ENCODE results near the gene BMAL2.

Gene BMAL2

GRCh38 chr12:27303139-27304111 lies 29.2 kb upstream of the BMAL2 start:
- no peaks in the 10 kb centered on the region for H3K9me3 Mint-ChIP-seq
- peaks cover 27 to 32% of the 10 kb centered on the region in 2 donors for H3K36me3 Mint-ChIP-seq
- no peaks in the 10 kb centered on the region for H3K27me3 Mint-ChIP-seq
- H3K4me1 Mint-ChIP-seq = peaks cover 6 to 9% of the 10 kb centered on the region in 2 donors
- peak overlapping the region; percentile 2 for H3K27ac Mint-ChIP-seq
- DNase-seq = no peak
- no peak for ATAC-seq (replicated peaks)
- no peak overlapping the region for H3K4me3 Mint-ChIP-seq

- no peak overlapping the region for H3K27ac Mint-ChIP-seq
- H3K9me3 Mint-ChIP-seq = no peaks in the 10 kb centered on the region
- peaks cover 0 to 8% of the 10 kb centered on the region in 2 donors for H3K4me1 Mint-ChIP-seq
Measured at GRCh38 chr12:27304856-27305255, 27.8 kb upstream of the BMAL2 start.

GRCh38 chr12:27305673-27306456 lies 26.8 kb upstream of the BMAL2 start:
- Mint-ChIP-seq H3K9me3 (no peaks in the 10 kb centered on the region), H3K27me3 (no peaks in the 10 kb centered on the region), H3K4me3 (no peak overlapping the region), H3K27ac (peak overlapping the region; percentile 53), H3K4me1 (peaks cover 0 to 11% of the 10 kb centered on the region in 2 donors), H3K36me3 (peaks cover 24 to 25% of the 10 kb centered on the region in 2 donors)
- DNase-seq (no peak), ATAC-seq (replicated peaks) (no peak)

More at GRCh38 chr12:27304856-27305255, 27.8 kb upstream of the BMAL2 start:
- no peaks in the 10 kb centered on the region for H3K27me3 Mint-ChIP-seq
- ATAC-seq (replicated peaks) (peak; percentile 45 to 52), DNase-seq (no peak)
- H3K4me3 Mint-ChIP-seq = no peak overlapping the region
- peaks cover 25% of the 10 kb centered on the region in 2 donors for H3K36me3 Mint-ChIP-seq

- H3K9me3 Mint-ChIP-seq = no peaks in the 10 kb centered on the region
- H3K4me3 Mint-ChIP-seq = no peak overlapping the region
- no peaks in the 10 kb centered on the region for H3K27me3 Mint-ChIP-seq
- peaks cover 26 to 35% of the 10 kb centered on the region in 2 donors for H3K36me3 Mint-ChIP-seq
- no peak for ATAC-seq (replicated peaks)
- no peak overlapping the region for H3K27ac Mint-ChIP-seq
- no peak for DNase-seq
- peaks cover 0 to 7% of the 10 kb centered on the region in 2 donors for H3K4me1 Mint-ChIP-seq
Measured at GRCh38 chr12:27309293-27309994, 23.2 kb upstream of the BMAL2 start.

GRCh38 chr12:27309995-27310315 lies 22.7 kb upstream of the BMAL2 start:
- no peak for DNase-seq
- ATAC-seq (replicated peaks) = no peak
- no peak overlapping the region for H3K27ac Mint-ChIP-seq
- H3K36me3 Mint-ChIP-seq = peaks cover 27 to 37% of the 10 kb centered on the region in 2 donors
- no peaks in the 10 kb centered on the region for H3K27me3 Mint-ChIP-seq
- H3K9me3 Mint-ChIP-seq = no peaks in the 10 kb centered on the region
- H3K4me3 Mint-ChIP-seq = peak overlapping the region in 1 of 2 donors; percentile 17
- peaks cover 0 to 7% of the 10 kb centered on the region in 2 donors for H3K4me1 Mint-ChIP-seq

GRCh38 chr12:27316947-27317346 lies 15.7 kb upstream of the BMAL2 start:
- Mint-ChIP-seq H3K27me3 (no peaks in the 10 kb centered on the region), H3K4me3 (no peak overlapping the region), H3K4me1 (no peaks in the 10 kb centered on the region), H3K9me3 (no peaks in the 10 kb centered on the region), H3K36me3 (peaks cover 27% of the 10 kb centered on the region in 2 donors), H3K27ac (no peak overlapping the region)
- ATAC-seq (replicated peaks) (no peak), DNase-seq (no peak)

GRCh38 chr12:27319409-27319808 lies 13.2 kb upstream of the BMAL2 start:
- Mint-ChIP-seq H3K4me3 (no peak overlapping the region), H3K27me3 (no peaks in the 10 kb centered on the region), H3K36me3 (peaks cover 14 to 23% of the 10 kb centered on the region in 2 donors), H3K9me3 (no peaks in the 10 kb centered on the region), H3K27ac (no peak overlapping the region), H3K4me1 (peaks cover 0 to 2% of the 10 kb centered on the region in 2 donors)
- DNase-seq = no peak
- no peak for ATAC-seq (replicated peaks)

GRCh38 chr12:27319848-27320247 lies 12.8 kb upstream of the BMAL2 start:
- H3K4me3 Mint-ChIP-seq = no peak overlapping the region
- no peaks in the 10 kb centered on the region for H3K9me3 Mint-ChIP-seq
- H3K36me3 Mint-ChIP-seq = peaks cover 12 to 21% of the 10 kb centered on the region in 2 donors
- no peak overlapping the region for H3K27ac Mint-ChIP-seq
- DNase-seq = no peak
- no peak for ATAC-seq (replicated peaks)
- peaks cover 0 to 2% of the 10 kb centered on the region in 2 donors for H3K4me1 Mint-ChIP-seq
- H3K27me3 Mint-ChIP-seq = no peaks in the 10 kb centered on the region

GRCh38 chr12:27324530-27324929 lies 8.1 kb upstream of the BMAL2 start:
- DNase-seq (no peak), ATAC-seq (replicated peaks) (no peak)
- H3K9me3 Mint-ChIP-seq = no peaks in the 10 kb centered on the region
- H3K27ac Mint-ChIP-seq = no peak overlapping the region
- peaks cover 4 to 9% of the 10 kb centered on the region in 2 donors for H3K4me1 Mint-ChIP-seq
- H3K4me3 Mint-ChIP-seq = no peak overlapping the region
- peaks cover 12 to 28% of the 10 kb centered on the region in 2 donors for H3K36me3 Mint-ChIP-seq
- H3K27me3 Mint-ChIP-seq = no peaks in the 10 kb centered on the region

GRCh38 chr12:27330846-27331245 lies 1.8 kb upstream of the BMAL2 start:
- no peak for DNase-seq
- H3K4me3 Mint-ChIP-seq = peak overlapping the region; percentile 14 to 96
- no peaks in the 10 kb centered on the region for H3K27me3 Mint-ChIP-seq
- H3K27ac Mint-ChIP-seq = peak overlapping the region; percentile 82
- peaks cover 35 to 47% of the 10 kb centered on the region in 2 donors for H3K4me1 Mint-ChIP-seq
- no peaks in the 10 kb centered on the region for H3K9me3 Mint-ChIP-seq
- no peak for ATAC-seq (replicated peaks)
- peaks cover 10 to 26% of the 10 kb centered on the region in 2 donors for H3K36me3 Mint-ChIP-seq

- H3K36me3 Mint-ChIP-seq = peaks cover 10 to 31% of the 10 kb centered on the region in 2 donors
- DNase-seq (peak; percentile 61), ATAC-seq (replicated peaks) (peak; percentile 77 to 78)
- peak overlapping the region; percentile 91 to 96 for H3K4me3 Mint-ChIP-seq
- peaks cover 40 to 53% of the 10 kb centered on the region in 2 donors for H3K4me1 Mint-ChIP-seq
- H3K27me3 Mint-ChIP-seq = no peaks in the 10 kb centered on the region
- peak overlapping the region; percentile 82 for H3K27ac Mint-ChIP-seq
- H3K9me3 Mint-ChIP-seq = no peaks in the 10 kb centered on the region
Measured at GRCh38 chr12:27331291-27331926, 1.2 kb upstream of the BMAL2 start.

- H3K9me3 Mint-ChIP-seq = no peaks in the 10 kb centered on the region
- peaks cover 10 to 27% of the 10 kb centered on the region in 2 donors for H3K36me3 Mint-ChIP-seq
- peak overlapping the region; percentile 91 to 96 for H3K4me3 Mint-ChIP-seq
- H3K4me1 Mint-ChIP-seq = peaks cover 40 to 53% of the 10 kb centered on the region in 2 donors
- ATAC-seq (replicated peaks) (no peak), DNase-seq (no peak)
- H3K27ac Mint-ChIP-seq = peak overlapping the region; percentile 81
- H3K27me3 Mint-ChIP-seq = no peaks in the 10 kb centered on the region
Measured at GRCh38 chr12:27331927-27332324, 710 bp upstream of the BMAL2 start.

- DNase-seq (no peak), ATAC-seq (replicated peaks) (no peak)
- peak overlapping the region; percentile 81 for H3K27ac Mint-ChIP-seq
- peaks cover 42 to 55% of the 10 kb centered on the region in 2 donors for H3K4me1 Mint-ChIP-seq
- H3K9me3 Mint-ChIP-seq = no peaks in the 10 kb centered on the region
- H3K27me3 Mint-ChIP-seq = no peaks in the 10 kb centered on the region
- H3K36me3 Mint-ChIP-seq = peaks cover 9 to 26% of the 10 kb centered on the region in 2 donors
- peak overlapping the region; percentile 91 to 96 for H3K4me3 Mint-ChIP-seq
Measured at GRCh38 chr12:27332407-27332713, 276 bp upstream of the BMAL2 start.

Data from stimulated activated naive B cell treated with anti-CD40 and anti-IgM and Interleukin-4, amounts not matched to agents 10 μg/mL and 1 μg/mL and 100 μg/mL, for 72 hours (primary cell).